Measurements from ENCODE around the gene MBD5. TPM values are rescaled to one million over a fixed set of nuclear protein-coding genes. Genes with fewer than 3 reads are reported as not detected.

Gene MBD5
- total RNA-seq, 4 donors from 2014 or later = 15.4 to 43.0 (median 18.4) TPM

GRCh38 chr2:148255929-148256328 lies 235.0 kb downstream of the MBD5 start:
- TF ChIP-seq CTCF (IDR thresholded peaks at IDR 0.05) = no peak
- no peak for ATAC-seq (ENCODE audit: low FRiP score)
- DNase-seq (ENCODE audit: low spot score) = no peak

GRCh38 chr2:148257276-148257675 lies 236.4 kb downstream of the MBD5 start:
- no peak for ATAC-seq (ENCODE audit: low FRiP score)
- no peak for DNase-seq (ENCODE audit: low spot score)

GRCh38 chr2:148258124-148258523 lies 237.2 kb downstream of the MBD5 start:
- no peak for TF ChIP-seq CTCF (IDR thresholded peaks at IDR 0.05)
- no peak for ATAC-seq (ENCODE audit: low FRiP score)
- DNase-seq (ENCODE audit: low spot score) = no peak

More at GRCh38 chr2:148257276-148257675, 236.4 kb downstream of the MBD5 start:
- no peak for TF ChIP-seq CTCF (IDR thresholded peaks at IDR 0.05)

GRCh38 chr2:148259674-148260073 lies 238.8 kb downstream of the MBD5 start:
- TF ChIP-seq CTCF (IDR thresholded peaks at IDR 0.05) = no peak
- DNase-seq (ENCODE audit: low spot score) (no peak), ATAC-seq (ENCODE audit: low FRiP score) (no peak)

GRCh38 chr2:148263890-148264289 lies 243.0 kb downstream of the MBD5 start:
- no peak for ATAC-seq (ENCODE audit: low FRiP score)
- TF ChIP-seq CTCF (IDR thresholded peaks at IDR 0.05) = no peak
- DNase-seq (ENCODE audit: low spot score) = no peak

GRCh38 chr2:148273158-148273691 lies 252.3 kb downstream of the MBD5 start:
- TF ChIP-seq CTCF (IDR thresholded peaks at IDR 0.05) = no peak
- ATAC-seq (ENCODE audit: low FRiP score) (no peak), DNase-seq (ENCODE audit: low spot score) (no peak)

GRCh38 chr2:148279216-148279615 lies 258.3 kb downstream of the MBD5 start:
- TF ChIP-seq CTCF (IDR thresholded peaks at IDR 0.05) = no peak
- ATAC-seq (ENCODE audit: low FRiP score) = no peak

More at GRCh38 chr2:148279216-148279615, 258.3 kb downstream of the MBD5 start:
- DNase-seq (ENCODE audit: low spot score) = no peak

All from omental fat pad (tissue), 4 donors.